HPDE6-E6E7 (cell line): ENCODE results near the gene SLC17A4.
A peak's percentile ranks its signal among the peaks of the same experiment; 100 is the strongest.

Source experiments
- DNase-seq: peaks from one replicate; pipeline ENCODE4 v3.0.0; 2011; ENCODE audit warnings: missing footprints; ENCODE audit errors: extremely low spot score

Gene SLC17A4

GRCh38 chr6:25749837-25750236 lies 4.7 kb upstream of the SLC17A4 start:
- no peak for DNase-seq

GRCh38 chr6:25750906-25751305 lies 3.6 kb upstream of the SLC17A4 start:
- no peak for DNase-seq

DNA sequence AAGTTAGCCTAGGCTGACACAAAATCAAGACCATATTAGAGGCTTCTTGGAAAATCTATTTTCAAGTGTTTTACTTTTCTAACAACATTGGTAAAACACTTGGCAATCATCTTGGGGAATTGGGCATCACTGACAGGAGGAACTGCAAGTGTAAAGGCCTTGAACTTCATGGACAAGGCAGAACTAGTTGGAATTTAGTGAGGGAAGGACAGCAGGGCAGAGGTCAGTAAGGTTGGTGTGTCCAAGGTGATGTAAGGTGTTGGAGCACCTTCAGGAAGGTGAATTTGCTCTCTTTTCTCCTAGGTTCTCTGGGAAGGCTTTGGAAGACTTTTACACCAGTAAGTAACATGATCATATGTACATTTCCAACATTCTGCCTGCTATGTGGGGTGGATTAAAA lies 1.5 kb upstream of the SLC17A4 start:
- DNase-seq, result no peak

DNA sequence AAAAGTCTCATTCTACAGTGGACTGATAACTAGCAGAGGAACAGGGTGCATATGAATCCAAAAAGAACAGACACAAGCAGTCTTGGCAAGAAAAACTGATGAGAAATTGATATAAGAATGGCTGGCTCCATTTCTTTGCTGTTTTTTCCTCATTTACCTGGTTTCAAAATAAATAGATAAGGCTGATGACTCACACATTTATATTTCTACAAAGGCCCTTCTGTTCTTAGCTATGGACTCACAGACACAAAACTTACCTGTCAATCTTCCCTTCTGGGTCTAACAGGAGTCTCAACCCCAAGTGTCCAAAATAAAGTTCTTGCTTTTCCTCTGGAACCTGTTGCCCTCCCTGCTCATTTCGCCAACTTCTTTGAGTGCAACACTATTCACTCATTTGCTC lies 941 bp downstream of the SLC17A4 start:
- no peak for DNase-seq

- no peak for DNase-seq
Observed at GRCh38 chr6:25756382-25757363, 2.1 kb downstream of the SLC17A4 start.

DNA sequence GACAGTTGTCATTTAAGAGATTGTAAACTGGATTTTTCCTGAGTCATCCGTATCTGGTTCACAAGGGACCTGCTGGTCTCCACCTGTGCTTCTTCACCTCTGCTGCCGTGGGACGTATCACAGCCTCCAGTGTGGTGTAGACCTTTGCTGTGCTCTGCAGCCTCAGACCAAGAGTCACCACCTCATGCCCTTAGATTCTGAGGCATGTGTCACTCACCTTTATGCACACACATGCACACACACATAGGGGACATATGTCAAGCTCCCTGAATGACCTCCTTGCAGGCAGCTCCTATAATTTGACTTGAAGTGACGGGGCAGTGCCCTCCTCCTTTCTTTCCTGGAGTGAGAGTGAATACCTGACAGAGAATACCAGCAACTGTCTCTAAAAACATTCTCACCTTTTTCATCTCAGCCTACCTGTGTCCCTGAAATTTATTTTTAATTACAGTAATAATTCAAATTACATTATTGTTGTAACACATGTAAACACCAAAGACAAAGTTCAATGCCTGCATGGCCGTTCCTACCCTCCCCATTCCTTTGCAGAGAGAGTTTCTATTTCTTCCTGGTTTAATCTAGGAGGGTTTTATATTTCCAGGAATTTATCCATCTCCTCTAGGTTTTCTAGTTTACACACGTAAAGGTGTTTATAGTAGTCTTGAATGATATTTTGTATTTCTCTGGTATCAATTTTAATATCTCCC lies 3.5 kb downstream of the SLC17A4 start:
- DNase-seq, result no peak

- DNase-seq, result no peak
Observed at GRCh38 chr6:25764611-25765010, 10.1 kb downstream of the SLC17A4 start.

DNA sequence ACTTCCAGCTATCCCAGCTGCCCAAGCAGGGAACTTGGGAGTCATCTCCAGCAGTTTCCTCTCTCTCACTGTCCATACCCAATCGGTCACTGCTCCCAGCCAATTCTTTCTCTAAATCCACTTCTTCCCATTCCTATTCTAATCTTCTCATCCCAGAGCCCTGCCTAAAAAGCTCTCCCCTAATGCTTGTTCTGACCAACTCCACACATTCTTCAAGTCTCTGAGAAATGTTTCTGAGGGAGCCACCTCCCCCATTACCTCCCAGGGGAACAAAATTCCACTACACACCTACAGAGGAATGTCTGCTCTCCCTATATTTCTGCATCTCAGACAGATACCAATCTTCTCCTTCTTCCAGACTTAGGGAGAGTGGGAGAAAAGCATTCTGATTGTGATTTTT lies 14.0 kb downstream of the SLC17A4 start:
- no peak for DNase-seq

- no peak for DNase-seq
Observed at GRCh38 chr6:25769983-25770382, 15.4 kb downstream of the SLC17A4 start.

DNA sequence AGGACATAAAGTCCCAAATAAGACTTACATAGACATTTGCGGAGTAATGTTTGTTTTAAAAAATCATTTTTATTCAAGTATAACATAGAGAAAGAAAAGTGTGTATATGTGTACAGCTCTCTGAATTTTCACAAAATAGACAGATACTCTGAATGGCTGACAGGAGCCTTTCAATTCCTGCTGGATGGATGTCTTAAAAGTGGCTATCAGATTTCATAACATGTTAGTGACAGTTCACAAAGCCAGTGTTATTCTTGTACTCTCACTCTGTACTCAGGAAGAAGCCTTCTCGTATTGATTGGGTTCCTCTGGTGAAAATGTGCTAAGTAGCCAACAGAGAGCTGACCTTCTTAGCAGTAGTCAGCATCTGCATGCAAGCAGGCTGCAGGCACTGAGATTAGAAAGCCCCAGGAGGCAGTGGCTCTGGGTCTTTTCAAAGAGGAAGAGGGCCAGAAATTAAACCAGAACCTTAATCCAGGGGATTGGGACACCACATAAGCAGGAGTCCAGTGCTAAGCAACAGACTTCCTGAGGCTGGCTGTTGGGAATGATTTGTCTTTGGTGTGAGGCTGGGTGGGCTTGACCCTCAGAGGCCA lies 19.7 kb downstream of the SLC17A4 start:
- DNase-seq, result no peak

DNA sequence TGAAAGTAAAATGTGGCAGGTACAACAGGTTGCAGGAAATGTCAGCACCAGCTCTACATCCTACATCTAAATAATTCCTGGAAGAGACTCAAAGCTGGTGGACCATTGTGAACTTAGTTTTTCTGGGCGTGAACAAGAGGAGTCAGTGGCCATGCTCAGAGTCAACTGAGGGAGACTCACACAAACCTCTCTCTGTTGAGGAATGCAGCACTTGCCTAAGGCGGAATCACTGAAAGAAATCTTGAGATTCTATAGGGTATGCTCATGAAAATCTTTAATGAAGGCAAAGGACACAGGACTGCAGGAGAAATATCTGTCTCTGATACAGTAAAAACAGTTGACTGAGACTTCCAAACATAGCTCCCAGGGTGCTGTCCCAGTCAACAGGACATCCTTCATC lies 22.5 kb downstream of the SLC17A4 start:
- no peak for DNase-seq

- no peak for DNase-seq
Observed at GRCh38 chr6:25777856-25778649, 23.5 kb downstream of the SLC17A4 start.

GRCh38 chr6:25781134-25781533 lies 26.6 kb downstream of the SLC17A4 start:
- no peak for DNase-seq

DNA sequence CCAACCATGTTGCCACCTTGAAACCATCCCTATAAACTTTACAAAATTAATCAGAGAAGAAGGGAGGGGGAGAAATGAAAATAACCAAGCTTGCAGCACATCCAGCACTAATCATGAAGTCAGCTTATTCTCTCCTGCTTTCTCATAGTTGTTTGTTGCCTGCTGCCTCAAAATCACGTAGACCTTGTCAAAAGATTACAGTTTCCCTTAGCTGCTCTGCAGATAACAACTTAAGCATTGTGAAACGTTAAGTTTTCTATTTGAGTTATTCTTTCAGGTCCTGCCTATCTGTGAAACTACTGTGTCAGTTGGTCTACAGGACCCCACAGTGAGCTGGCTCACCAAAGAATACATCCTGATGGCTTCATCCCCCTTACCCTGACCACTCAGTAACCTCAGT lies 32.9 kb downstream of the SLC17A4 start:
- no peak for DNase-seq

DNA sequence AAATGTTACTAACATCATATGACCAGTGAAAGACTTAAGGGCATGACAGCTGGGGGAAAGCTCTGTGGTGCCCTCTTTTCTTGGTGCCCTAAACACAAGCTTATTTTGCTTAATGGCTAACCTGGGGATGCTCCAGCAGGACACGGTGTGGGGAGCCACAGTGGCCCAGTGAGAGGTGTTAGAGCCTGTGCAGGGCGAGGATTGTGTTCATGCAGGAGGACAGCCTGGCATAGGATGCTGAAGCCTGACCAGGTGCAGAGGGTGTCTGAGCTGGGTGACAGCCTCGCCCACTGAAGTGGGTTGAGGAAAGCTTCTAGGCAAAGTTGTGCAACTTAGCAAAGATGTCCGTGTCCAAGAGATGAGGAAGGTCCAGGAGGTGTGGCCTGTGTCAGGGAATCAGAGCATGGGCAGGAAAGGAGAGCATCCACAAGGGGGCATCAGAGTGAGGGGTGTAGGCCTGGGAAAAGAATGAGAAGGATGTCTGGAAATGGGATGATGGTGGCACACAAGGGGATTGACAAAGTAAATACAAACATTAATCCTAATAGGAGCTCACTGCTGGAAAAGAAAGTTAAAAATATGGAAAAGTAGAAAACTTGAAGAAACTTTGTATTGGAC lies 33.9 kb downstream of the SLC17A4 start:
- peak; percentile 47 for DNase-seq

- DNase-seq, result no peak
Observed at GRCh38 chr6:25789475-25789874, 34.9 kb downstream of the SLC17A4 start.

DNA sequence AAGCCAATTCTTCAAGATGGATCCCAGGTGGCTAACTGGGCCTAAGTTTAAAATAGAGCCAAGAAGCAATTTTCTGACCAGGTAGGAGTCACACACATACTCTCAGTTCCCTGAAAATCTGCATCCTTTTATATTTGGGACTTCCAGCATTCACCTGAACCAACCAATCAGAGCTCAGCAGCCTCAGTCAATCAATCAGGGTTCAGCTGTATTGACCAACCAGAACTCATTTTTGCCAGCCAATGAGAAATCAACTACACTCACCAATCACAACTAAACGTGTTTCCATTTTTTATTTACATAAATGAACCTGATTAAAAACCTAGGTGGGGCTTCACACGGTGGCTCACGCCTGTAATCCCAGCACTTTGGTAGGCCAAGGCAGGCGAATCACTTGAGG lies 37.5 kb downstream of the SLC17A4 start:
- no peak for DNase-seq

GRCh38 chr6:25793970-25794369 lies 39.4 kb downstream of the SLC17A4 start:
- no peak for DNase-seq

DNA sequence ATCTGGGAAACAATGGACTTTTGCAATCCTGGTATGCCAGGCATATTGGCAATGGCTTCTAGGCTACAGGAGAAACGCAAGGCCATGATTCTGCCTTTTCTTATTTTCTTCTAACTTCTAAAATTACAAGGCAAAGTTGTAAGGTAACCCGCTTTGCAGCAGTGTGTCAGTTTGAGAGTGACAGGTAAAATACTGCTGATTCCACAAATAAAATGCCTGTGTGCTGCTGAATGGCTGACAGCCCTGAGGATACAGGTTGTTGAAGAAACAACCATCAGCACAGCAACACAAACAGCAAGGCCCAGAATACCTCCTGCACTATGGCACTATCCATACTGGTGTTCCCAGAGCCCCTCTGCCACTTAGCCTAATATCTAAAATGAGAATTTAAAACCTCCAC lies 40.2 kb downstream of the SLC17A4 start:
- DNase-seq, result no peak

DNA sequence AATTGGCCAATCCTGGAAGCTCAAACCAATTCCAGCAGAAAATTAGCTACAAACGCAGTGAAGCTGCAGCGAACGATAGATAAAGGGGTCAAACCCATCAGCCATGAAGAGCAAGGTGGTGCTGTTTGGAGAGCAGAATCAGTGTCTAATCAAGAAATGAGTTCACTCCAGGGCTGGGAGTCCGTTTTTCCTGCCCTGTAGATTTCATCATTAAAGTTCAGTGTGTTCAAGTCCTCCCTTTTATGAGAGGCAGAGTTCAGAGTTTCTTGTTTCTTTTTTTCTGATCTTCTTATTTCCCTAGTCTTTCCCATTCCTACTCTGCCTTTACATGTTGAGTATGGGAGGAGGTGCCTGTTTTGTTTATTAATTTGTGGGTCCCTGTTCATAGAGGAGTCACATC lies 46.9 kb downstream of the SLC17A4 start:
- DNase-seq, result no peak

GRCh38 chr6:25804804-25805203 lies 50.3 kb downstream of the SLC17A4 start:
- no peak for DNase-seq
